IMR-90 (cell line): ENCODE measurements around the gene GJC2. TPM values are rescaled to one million over a fixed set of nuclear protein-coding genes. Genes with fewer than 3 reads are reported as not detected.

Source experiments
- ATAC-seq: fragments of 200-7000 bp; cut with Tn5 transposase; 2 replicates; pipeline ENCODE4 v1.9.1; 2020; ENCODE audit warnings: low read depth, mild to moderate bottlenecking, moderate library complexity
- BruUV-seq: library from RNA; stranded (reverse); fragments of 400-500 nt; replicated peaks from 2 replicates; lab custom pipeline; 2021; lab: Mats Ljungman, UMichigan
- CTCF ChIA-PET: fragments of 300-600 bp; formaldehyde crosslinking; extraction: SDS; loops from one replicate; lab custom pipeline; 2021; ENCODE audit warnings: antibody characterized with exemption; lab: Yijun Ruan, JAX
- POLR2A ChIA-PET: fragments of 300-600 bp; sonication (Branson Sonifier 250); formaldehyde crosslinking; loops from one replicate; lab custom pipeline; 2022; ENCODE audit warnings: antibody characterized with exemption; ENCODE audit not compliant: unreplicated experiment; lab: Charles Lee
- DNase-seq: peaks from one replicate; pipeline ENCODE4 v3.0.0; 2013
- H2AFZ ChIP-seq: replicated peaks from 2 replicates; pipeline ENCODE3; 2013; ENCODE audit warnings: low read length, mild to moderate bottlenecking; ENCODE audit not compliant: poor library complexity
- H2AK5ac ChIP-seq: 2 replicates; pipeline ENCODE4 v1.6.1; 2013; ENCODE audit warnings: low read depth, low read length, inconsistent platforms
- H2AK9ac ChIP-seq: replicated peaks from 2 replicates; pipeline ENCODE3; 2013; ENCODE audit warnings: mild to moderate bottlenecking, low read depth, low read length, moderate library complexity; ENCODE audit not compliant: poor library complexity
- H2BK120ac ChIP-seq: 2 replicates; pipeline ENCODE4 v1.6.1; 2013; ENCODE audit warnings: low read depth, low read length, inconsistent platforms
- H2BK15ac ChIP-seq: 3 replicates; pipeline ENCODE4 v1.6.1; 2013; ENCODE audit warnings: low read depth, low read length, inconsistent platforms
- H2BK20ac ChIP-seq: 2 replicates; pipeline ENCODE4 v1.6.1; 2013; ENCODE audit warnings: low read depth, mild to moderate bottlenecking, inconsistent platforms, low read length, moderate library complexity
- H2BK5ac ChIP-seq: 2 replicates; pipeline ENCODE4 v1.6.1; 2013; ENCODE audit warnings: mild to moderate bottlenecking, low read depth, low read length, inconsistent platforms; ENCODE audit not compliant: poor library complexity, severe bottlenecking
- H3K14ac ChIP-seq: replicated peaks from 2 replicates; pipeline ENCODE4 v1.6.1; 2013; ENCODE audit warnings: low read depth, low read length, inconsistent platforms
- H3K18ac ChIP-seq: 2 replicates; pipeline ENCODE4 v1.6.1; 2013; ENCODE audit warnings: low read depth, low read length, control low read depth
- H3K23ac ChIP-seq: 2 replicates; pipeline ENCODE4 v1.6.1; 2013; ENCODE audit warnings: low read depth, low read length, inconsistent platforms
- H3K27ac ChIP-seq: 2 replicates; pipeline ENCODE4 v1.5.1; 2013; ENCODE audit warnings: mild to moderate bottlenecking, control low read depth, low read length; ENCODE audit not compliant: insufficient read depth
- H3K27me3 ChIP-seq: 2 replicates; pipeline ENCODE4 v1.6.1; 2013; ENCODE audit warnings: low read length; ENCODE audit not compliant: control insufficient read depth, insufficient read depth
- H3K36me3 ChIP-seq: 2 replicates; pipeline ENCODE4 v1.6.1; 2013; ENCODE audit warnings: low read length, mixed read lengths; ENCODE audit not compliant: control insufficient read depth, insufficient read depth
- H3K4ac ChIP-seq: 2 replicates; pipeline ENCODE4 v1.6.1; 2013; ENCODE audit warnings: low read depth, low read length, inconsistent platforms
- H3K4me1 ChIP-seq: 2 replicates; pipeline ENCODE4 v1.6.1; 2013; ENCODE audit warnings: low read length, mixed read lengths; ENCODE audit not compliant: control insufficient read depth, insufficient read depth
- H3K4me2 ChIP-seq: 2 replicates; pipeline ENCODE4 v1.6.1; 2013; ENCODE audit warnings: low read depth, mild to moderate bottlenecking, control low read depth, low read length, moderate library complexity
- H3K4me3 ChIP-seq: 2 replicates; pipeline ENCODE4 v1.5.1; 2013; ENCODE audit warnings: low read depth, mild to moderate bottlenecking, control low read depth, low read length, moderate library complexity; ENCODE audit not compliant: insufficient read depth
- H3K56ac ChIP-seq: 2 replicates; pipeline ENCODE4 v1.6.1; 2013; ENCODE audit warnings: low read length, inconsistent platforms; ENCODE audit not compliant: insufficient read depth; ENCODE audit errors: extremely low read depth
- H3K79me1 ChIP-seq, 2 experiments: 2 replicates each; pipeline ENCODE4 v1.6.1; 2013; ENCODE audit warnings: low read length in 2 of 2, inconsistent platforms in 1 of 2, low read depth in 1 of 2
- H3K9ac ChIP-seq: 2 replicates; pipeline ENCODE4 v1.6.1; 2013; ENCODE audit warnings: low read depth, low read length, control low read depth
- H3K9me1 ChIP-seq: 2 replicates; pipeline ENCODE4 v1.6.1; 2013; ENCODE audit warnings: low read length, inconsistent platforms; ENCODE audit not compliant: insufficient read depth
- H3K9me3 ChIP-seq: 2 replicates; pipeline ENCODE4 v1.6.1; 2013; ENCODE audit warnings: low read length; ENCODE audit not compliant: control insufficient read depth, insufficient read depth
- H4K20me1 ChIP-seq: 2 replicates; pipeline ENCODE4 v1.6.1; 2013; ENCODE audit warnings: low read length, inconsistent platforms; ENCODE audit not compliant: insufficient read depth
- H4K5ac ChIP-seq: 2 replicates; pipeline ENCODE4 v1.6.1; 2013; ENCODE audit warnings: mild to moderate bottlenecking, low read depth, low read length, control low read depth
- H4K8ac ChIP-seq, 2 experiments: 2 replicates each; pipeline ENCODE4 v1.6.1; 2013; ENCODE audit warnings: low read depth in 2 of 2, low read length in 2 of 2, control low read depth in 1 of 2, inconsistent platforms in 1 of 2
- H4K91ac ChIP-seq: 2 replicates; pipeline ENCODE4 v1.6.1; 2013; ENCODE audit warnings: low read depth, low read length, inconsistent platforms; ENCODE audit not compliant: insufficient read depth
- CTCF ChIP-seq: conservative IDR thresholded peaks from 2 replicates; pipeline ENCODE4 v1.5.1; 2012; ENCODE audit warnings: mild to moderate bottlenecking, low read depth, low read length, improper control_type of control experiment
- ELK1 ChIP-seq: fragments of 150-350 bp; IDR thresholded peaks from 2 replicates; pipeline ENCODE4 v1.6.1; 2016; ENCODE audit warnings: low read depth, mild to moderate bottlenecking, low read length, moderate library complexity, borderline replicate concordance
- FOS ChIP-seq: fragments of 150-350 bp; IDR thresholded peaks from 2 replicates; pipeline ENCODE4 v1.6.1; 2016; ENCODE audit warnings: low read depth, low read length
- MAFK ChIP-seq: IDR thresholded peaks from 2 replicates; pipeline ENCODE4 v1.6.1; 2012; ENCODE audit warnings: low read depth, low read length, improper control_type of control experiment
- MXI1 ChIP-seq: IDR thresholded peaks from 2 replicates; pipeline ENCODE4 v1.6.1; 2012; ENCODE audit warnings: low read depth, mild to moderate bottlenecking, low read length, moderate library complexity, borderline replicate concordance
- RAD21 ChIP-seq: IDR thresholded peaks from 2 replicates; pipeline ENCODE4 v1.6.1; 2012; ENCODE audit warnings: low read length, improper control_type of control experiment
- RFX5 ChIP-seq: IDR thresholded peaks from 2 replicates; pipeline ENCODE4 v1.8.0; 2012; ENCODE audit warnings: low read depth, mild to moderate bottlenecking, low read length, moderate library complexity
- SMC3 ChIP-seq: fragments of 150-350 bp; IDR thresholded peaks from 2 replicates; pipeline ENCODE4 v1.6.1; 2016; ENCODE audit warnings: low read depth, mild to moderate bottlenecking, antibody characterized with exemption, low read length, moderate library complexity
- WGBS, 2 experiments: methylation state at CpG; one replicate each; pipeline versions ENCODE4 v1.1.5 to v1.1.7; 2013; ENCODE audit warnings: missing lambda C conversion rate in 2 of 2; ENCODE audit not compliant: insufficient read length in 1 of 2; ENCODE audit errors: extremely low coverage in 2 of 2; 5-methylcytosine and 5-hydroxymethylcytosine counted together
- dilution Hi-C: fragments of 300-500 bp; cut with HindIII; formaldehyde crosslinking; loops from one replicate; pipeline ENCODE4 v1.14.3; 2018; ENCODE audit warnings: low sequenced_read_pairs; ENCODE audit not compliant: unreplicated experiment
- in situ Hi-C: fragments of 300-500 bp; cut with MboI; formaldehyde crosslinking; loops from 3 replicates; pipeline ENCODE4 v1.14.3; 2019; ENCODE audit warnings: low sequenced_read_pairs, inconsistent platforms, mixed read lengths
- intact Hi-C: fragments of 100-400 bp; cut with micrococcal nuclease; formaldehyde crosslinking; loops from 2 replicates; pipeline ENCODE4 v1.10.0; 2022
- polyA plus RNA-seq, 3 experiments: library from polyadenylated mRNA; depleted of rRNA; stranded (reverse); fragments of >200 nt; gene quantifications; 2 replicates each; pipeline ENCODE4 v1.2.3, GENCODE V29; 2012; ENCODE audit warnings: low replicate concordance in 1 of 3
- total RNA-seq: library from RNA; depleted of rRNA; stranded (reverse); fragments of >200 nt; gene quantifications from 2 replicates; pipeline ENCODE4 v1.2.3, GENCODE V29; 2012

Gene GJC2
- total and polyA plus RNA-seq, 2 of the 4 experiments (the other 2 are of a cell fraction) = 1.1 to 1.7 TPM

- H3K4me2 ChIP-seq = no peak overlapping the region
- intact Hi-C loops (no loop called here), dilution Hi-C loops (no loop called here), in situ Hi-C loops (no loop called here)
- TF ChIP-seq RAD21 = no peak
- TF ChIP-seq ELK1 = no peak
- TF ChIP-seq SMC3 = no peak
- TF ChIP-seq FOS = no peak
- TF ChIP-seq RFX5 = no peak
- TF ChIP-seq MXI1 = no peak
- no peak for TF ChIP-seq MAFK
- TF ChIP-seq CTCF = no peak
- no peak overlapping the region for H2BK5ac ChIP-seq
- DNase-seq (no peak), ATAC-seq (no peak)
- WGBS, 2 experiments = 83% methylated on average over 1 of the region's 15 CpGs; no CpG with 5 or more reads in 1 of the 2 experiments
- H2AFZ ChIP-seq = peak overlapping the region; percentile 17
- no peak overlapping the region for H2AK9ac ChIP-seq
- no peak overlapping the region for H3K9ac ChIP-seq
- no peak overlapping the region for H4K8ac ChIP-seq
- peaks cover 4% of the 10 kb centered on the region; the same call in 1 of the 2 replicates for H3K4me1 ChIP-seq
- POLR2A ChIA-PET = no interaction called here
- H3K14ac ChIP-seq = no peak overlapping the region
- H3K27ac ChIP-seq = no peak overlapping the region
- no peak overlapping the region for H2BK15ac ChIP-seq
- no peaks in the 10 kb centered on the region for H3K27me3 ChIP-seq
- no peak overlapping the region for H3K4ac ChIP-seq
- no peak overlapping the region for H3K18ac ChIP-seq
- H2BK120ac ChIP-seq = no peak overlapping the region
- no peak overlapping the region for H2AK5ac ChIP-seq
- no peaks in the 10 kb centered on the region for H4K20me1 ChIP-seq
- H3K79me1 ChIP-seq = no peaks in the 10 kb centered on the region
- H3K9me3 ChIP-seq = peaks cover 3% of the 10 kb centered on the region; the same call in 1 of the 2 replicates
- H2BK20ac ChIP-seq = no peak overlapping the region
- H3K56ac ChIP-seq = no peak overlapping the region
- H3K9me1 ChIP-seq = no peaks in the 10 kb centered on the region
- peak overlapping the region; percentile 42; the same call in 1 of the 2 replicates for H3K23ac ChIP-seq
- no peak overlapping the region for H4K91ac ChIP-seq
- CTCF ChIA-PET = no interaction called here
- H3K4me3 ChIP-seq = no peak overlapping the region
- no TSS peak for BruUV-seq
- no peak overlapping the region for H4K5ac ChIP-seq
- H3K36me3 ChIP-seq = no peaks in the 10 kb centered on the region
Measured at GRCh38 chr1:228205526-228206436, 56.1 kb downstream of the GJC2 start.
